GM19240 (cell line): Measurements from ENCODE around the gene VPS13C.

Source experiments
- DNase-seq: peaks from one replicate; pipeline ENCODE4 v3.0.0; 2011; ENCODE audit warnings: low spot score; ENCODE audit not compliant: insufficient read length

The VPS13C gene

GRCh38 chr15:61857169-61857829 is 202.9 kb downstream of the VPS13C start:
- DNase-seq: no peak

- no peak for DNase-seq
Observed at GRCh38 chr15:61856295-61856694, 204.0 kb downstream of the VPS13C start.

- no peak for DNase-seq
Observed at GRCh38 chr15:61853195-61853594, 207.1 kb downstream of the VPS13C start.

DNA sequence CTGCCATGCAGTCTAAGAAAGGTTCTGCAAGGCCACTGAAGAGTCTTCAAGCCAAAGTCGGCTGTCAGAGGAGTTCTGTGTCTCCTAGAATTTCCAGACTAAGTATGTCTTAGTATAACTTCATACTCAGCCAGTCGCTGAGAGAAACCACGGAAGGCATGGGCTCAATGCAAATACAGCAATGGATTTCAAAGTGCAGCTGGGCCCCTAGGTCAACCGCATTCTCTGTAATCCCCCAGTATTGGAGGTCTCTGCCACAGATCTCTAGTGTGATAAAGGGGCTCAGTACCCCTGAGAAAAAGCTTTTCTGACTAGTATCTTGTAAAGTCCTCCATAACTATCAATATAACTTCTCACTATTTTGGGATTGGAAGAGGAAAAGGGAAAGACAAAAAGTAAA is 208.3 kb downstream of the VPS13C start:
- DNase-seq: no peak

DNA sequence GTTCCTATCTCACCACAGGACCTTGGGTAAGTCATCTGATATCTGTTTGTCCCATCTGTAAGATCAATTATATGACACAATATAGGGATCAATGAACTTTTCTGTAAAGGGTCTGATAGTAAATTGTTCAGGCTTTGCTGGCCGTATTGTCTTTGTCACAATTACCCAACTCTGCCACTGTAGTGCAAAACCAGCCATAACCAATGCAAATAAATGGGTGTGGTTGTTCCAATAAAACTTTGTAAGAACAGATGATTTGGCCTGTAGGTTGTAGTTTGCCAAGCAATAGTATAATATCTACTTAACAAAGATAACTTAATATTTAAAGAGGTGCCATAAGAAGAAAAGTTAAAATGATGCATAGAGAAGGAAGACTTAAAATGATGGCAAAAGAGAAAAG is 210.8 kb downstream of the VPS13C start:
- no peak for DNase-seq

- no peak for DNase-seq
Observed at GRCh38 chr15:61841466-61841865, 218.8 kb downstream of the VPS13C start.

DNA sequence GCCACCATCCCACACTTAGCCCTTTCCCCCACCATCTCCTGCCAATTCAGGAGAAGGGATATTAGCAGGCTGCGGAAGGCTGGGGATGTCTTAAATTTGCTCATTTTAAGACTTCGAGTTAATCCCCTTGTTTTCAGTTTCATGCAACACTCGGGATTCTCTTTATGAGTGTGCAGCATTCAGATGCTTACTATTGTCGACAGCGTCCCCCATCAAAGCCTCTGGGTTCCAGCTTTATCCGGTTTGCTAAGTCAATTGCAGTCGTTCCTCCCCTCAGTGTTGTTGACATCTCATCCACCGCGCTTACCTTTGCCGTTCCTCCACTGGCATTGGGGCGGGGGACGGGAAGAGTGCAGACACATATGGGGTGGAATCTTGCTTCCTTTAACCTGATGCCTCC is 220.2 kb downstream of the VPS13C start:
- DNase-seq: no peak

GRCh38 chr15:61839546-61839945 is 220.7 kb downstream of the VPS13C start:
- no peak for DNase-seq

DNA sequence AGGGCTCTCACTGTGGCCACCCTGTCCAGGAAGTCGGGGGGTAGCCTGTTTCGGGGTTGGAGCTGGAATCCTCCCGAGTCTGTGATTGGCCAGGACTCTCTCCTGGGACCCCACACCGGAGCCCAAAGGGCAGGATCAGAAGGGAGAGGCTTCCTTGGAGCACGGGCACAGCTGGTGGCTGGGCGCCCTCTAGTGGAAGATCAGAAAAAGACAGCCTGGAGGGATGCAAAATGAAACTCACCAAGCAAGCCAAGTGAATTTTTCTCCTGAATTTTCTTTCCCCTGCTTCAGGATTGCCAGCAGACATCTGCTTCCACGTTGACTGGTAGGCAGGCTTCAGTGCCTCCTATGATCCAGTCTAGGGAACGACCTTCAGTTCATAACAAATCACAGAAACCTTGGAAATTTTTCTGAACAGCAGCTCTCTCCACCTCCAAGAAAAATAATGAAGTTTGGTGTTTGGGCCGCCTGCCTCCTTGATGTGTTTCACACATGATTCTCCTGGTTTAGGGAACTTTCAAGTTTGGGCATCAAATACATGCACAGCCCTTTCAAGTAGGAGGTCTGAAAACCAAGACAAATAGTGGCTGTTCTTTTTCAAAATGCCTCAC is 224.6 kb downstream of the VPS13C start:
- DNase-seq: peak; percentile 30

- no peak for DNase-seq
Observed at GRCh38 chr15:61835029-61835428, 225.2 kb downstream of the VPS13C start.

DNA sequence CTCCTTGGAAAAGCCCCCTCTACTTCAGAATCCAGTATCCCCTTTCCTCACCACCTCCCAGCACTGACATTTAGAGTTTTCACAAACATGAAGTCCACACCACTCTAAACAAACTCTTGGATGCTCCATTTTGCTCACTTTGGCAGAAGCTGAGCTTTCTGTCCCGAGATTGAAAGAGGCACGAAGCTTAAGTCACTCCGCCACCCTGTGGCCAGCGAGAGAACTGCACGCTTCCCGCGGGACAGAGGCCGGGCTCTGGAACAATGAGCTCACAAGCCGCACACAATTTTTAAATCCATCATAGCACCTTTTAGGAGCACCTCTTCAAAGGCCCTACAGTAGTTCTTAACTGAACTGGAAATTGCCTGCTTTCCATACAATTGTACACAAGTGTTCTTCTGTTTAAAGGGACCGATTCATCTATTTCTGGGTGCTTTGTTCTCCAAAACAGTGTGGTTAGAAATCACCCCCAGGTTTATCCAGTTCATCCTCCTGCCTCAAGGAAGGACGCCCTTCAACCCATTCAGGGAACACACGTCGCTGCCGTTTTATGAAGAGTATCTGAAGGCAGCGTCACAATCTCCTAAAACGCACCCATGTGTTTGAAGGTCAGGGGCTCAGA is 226.1 kb downstream of the VPS13C start:
- peak; percentile 50 for DNase-seq

DNA sequence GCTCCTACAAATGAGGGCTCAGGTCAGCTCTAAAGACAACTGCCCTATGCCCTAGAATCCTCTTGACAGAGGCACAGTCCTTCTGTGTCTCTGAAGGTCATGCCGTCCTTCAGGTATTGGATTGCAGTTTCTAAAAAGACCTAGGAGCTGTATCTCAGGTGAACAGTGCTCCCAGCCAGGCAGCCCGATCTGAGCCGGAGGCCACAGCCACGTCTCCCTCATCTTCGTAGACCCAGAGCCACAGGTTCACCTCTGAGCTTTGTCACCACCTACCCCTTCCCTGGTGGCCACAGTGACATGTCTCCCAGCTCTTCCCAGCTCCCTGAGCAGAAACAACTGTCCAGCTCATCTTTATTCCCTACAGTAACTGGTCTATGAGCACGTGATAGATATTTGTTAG is 228.0 kb downstream of the VPS13C start:
- no peak for DNase-seq

GRCh38 chr15:61831505-61831921 is 228.7 kb downstream of the VPS13C start:
- DNase-seq: no peak

- DNase-seq: no peak
Observed at GRCh38 chr15:61830536-61831330, 229.5 kb downstream of the VPS13C start.

DNA sequence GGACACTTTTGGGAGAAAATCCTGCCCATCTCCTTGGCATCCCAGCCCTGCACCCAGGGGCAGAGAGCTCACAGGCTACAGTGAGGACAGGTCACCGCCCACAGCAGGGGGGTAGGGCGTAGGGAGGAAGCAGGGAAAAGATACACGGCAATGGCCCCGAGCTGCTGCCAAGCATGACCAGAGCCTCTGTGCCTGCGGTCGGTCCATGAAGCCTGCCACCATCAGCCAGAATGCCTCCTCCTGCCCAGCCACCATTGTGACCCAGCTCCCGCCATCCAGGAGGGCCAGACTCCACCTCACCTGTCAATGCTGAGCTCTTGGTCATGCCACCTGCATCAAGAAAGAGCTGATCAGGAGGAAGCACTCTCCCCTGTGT is 230.7 kb downstream of the VPS13C start:
- no peak for DNase-seq

DNA sequence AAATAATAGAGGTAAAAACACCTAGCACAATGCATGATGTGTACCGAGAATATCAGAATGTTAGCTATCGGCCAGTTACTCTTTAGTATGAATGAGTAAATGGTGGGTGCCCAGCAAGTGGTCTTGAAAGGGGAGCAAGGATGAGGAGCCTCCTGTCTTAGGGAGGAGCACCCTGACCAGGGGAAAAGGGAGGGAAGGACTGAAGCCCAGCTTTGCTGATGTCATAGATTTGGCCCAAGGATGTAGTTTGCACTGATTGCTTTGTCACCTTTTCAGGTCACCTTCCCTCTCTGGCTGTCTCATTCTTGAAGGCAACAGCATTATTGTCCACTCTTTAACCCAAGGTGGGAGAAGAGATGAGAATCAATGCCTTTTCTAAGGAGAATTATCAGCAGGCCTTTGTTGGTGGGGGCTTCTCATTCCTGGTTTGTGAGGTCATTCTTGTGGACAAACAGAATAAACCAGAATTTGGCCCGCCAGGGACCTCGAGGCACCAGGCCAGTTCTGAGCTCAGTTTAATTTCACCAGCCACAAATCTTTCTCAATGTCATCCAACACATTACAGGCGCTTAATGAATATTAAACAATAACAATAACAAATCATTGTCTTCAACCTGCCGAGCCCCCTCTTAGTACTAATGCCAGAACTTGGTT is 231.3 kb downstream of the VPS13C start:
- no peak for DNase-seq

- no peak for DNase-seq
Observed at GRCh38 chr15:61828008-61828407, 232.2 kb downstream of the VPS13C start.

GRCh38 chr15:61827131-61827530 is 233.1 kb downstream of the VPS13C start:
- no peak for DNase-seq

- no peak for DNase-seq
Observed at GRCh38 chr15:61824291-61824690, 236.0 kb downstream of the VPS13C start.

DNA sequence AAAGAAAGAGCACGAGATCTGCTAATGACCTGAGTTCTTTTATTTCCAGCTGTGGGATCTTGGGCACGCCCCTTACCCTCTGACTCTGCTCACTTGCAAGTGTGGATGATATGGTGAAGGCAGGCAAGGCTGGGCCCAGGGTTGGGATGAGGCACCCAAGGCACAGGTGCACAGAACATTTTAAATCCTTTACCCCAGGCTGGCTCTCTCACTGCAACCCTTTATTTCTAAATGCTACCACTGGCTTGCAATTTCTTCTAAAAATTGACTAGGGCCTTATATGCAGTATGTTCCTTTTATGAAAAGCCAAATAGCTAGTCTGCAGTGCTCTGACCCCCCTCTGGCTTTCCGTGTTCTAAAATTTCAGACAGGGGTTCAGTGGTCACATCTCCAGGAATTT is 237.7 kb downstream of the VPS13C start:
- no peak for DNase-seq

DNA sequence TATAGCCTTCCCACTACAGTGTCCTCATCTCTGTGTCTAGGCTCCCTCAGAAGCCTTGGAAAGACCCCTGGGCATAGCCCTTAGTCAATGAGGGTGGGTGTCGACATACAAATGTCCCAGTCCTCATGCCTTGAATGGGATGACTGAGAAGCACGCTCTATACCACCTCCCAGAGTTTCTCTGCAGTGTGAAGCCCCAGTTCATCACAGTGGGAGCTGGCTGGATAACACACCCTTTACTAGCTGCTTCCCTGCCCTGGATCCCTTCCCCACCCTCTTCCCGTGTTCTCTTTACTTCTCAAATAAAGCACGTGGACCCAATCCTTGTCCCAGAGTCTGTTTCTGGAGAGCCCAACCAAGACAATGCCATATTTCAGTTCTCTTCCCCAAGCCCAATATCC is 239.3 kb downstream of the VPS13C start:
- no peak for DNase-seq

- no peak for DNase-seq
Observed at GRCh38 chr15:61820212-61820611, 240.0 kb downstream of the VPS13C start.
